AG04449 (cell line): Measurements from ENCODE around the gene FIG4.
"Not testable (repeated sequence)": the region's sequence is repeated elsewhere in the genome, so short reads cannot be mapped to it uniquely, and the experiment has no call there.

ENCODE experiments used
- CTCF ChIA-PET: fragments of 350-600 bp; formaldehyde crosslinking; extraction: SDS; loops from one replicate; lab custom pipeline; 2021; ENCODE audit warnings: antibody characterized with exemption; lab: Yijun Ruan, JAX
- POLR2A ChIA-PET: fragments of 400-600, 350-600 bp; formaldehyde crosslinking; extraction: SDS; loops from one replicate; lab custom pipeline; 2020; ENCODE audit warnings: antibody characterized with exemption, inconsistent platforms; lab: Yijun Ruan, JAX
- DNase-seq: peaks from one replicate; pipeline ENCODE4 v3.0.0-alpha.2; 2010; ENCODE audit warnings: low read depth, low spot score
- H3K4me3 ChIP-seq: 2 replicates; pipeline ENCODE4 v1.5.1; 2011; ENCODE audit warnings: low read depth, mild to moderate bottlenecking, control low read depth, low read length
- CTCF ChIP-seq: IDR thresholded peaks from one replicate; pipeline ENCODE4 v1.5.1; 2011; ENCODE audit warnings: mild to moderate bottlenecking, moderate library complexity, low read length, control low read depth, inconsistent platforms; ENCODE audit not compliant: insufficient read depth; ENCODE audit errors: missing control alignments

Gene FIG4

GRCh38 chr6:109767961-109768360, 76.9 kb downstream of the FIG4 start:
- no peak overlapping the region for H3K4me3 ChIP-seq
- no peak for DNase-seq
- POLR2A ChIA-PET = interaction anchor here (0.6 kb wide), 1 partner anchor 11 kb away, joined by 3 read pairs; no protein-coding TSS in a partner anchor
- no peak for TF ChIP-seq CTCF
- CTCF ChIA-PET = interaction anchor here (1.0 to 1.1 kb wide), 2 partner anchors 15 to 64 kb away, joined by 3 read pairs; no protein-coding TSS in a partner anchor

GRCh38 chr6:109768485-109768884, 77.4 kb downstream of the FIG4 start:
- no peak for DNase-seq
- ChIA-PET CTCF (interaction anchor here (1.0 to 1.1 kb wide), 2 partner anchors 15 to 65 kb away, joined by 3 read pairs; no protein-coding TSS in a partner anchor), POLR2A (interaction anchor here (0.6 kb wide), 1 partner anchor 10 kb away, joined by 3 read pairs; no protein-coding TSS in a partner anchor)
- TF ChIP-seq CTCF = no peak
- no peak overlapping the region for H3K4me3 ChIP-seq

- POLR2A ChIA-PET = no interaction called here
- DNase-seq = no peak
Observed at GRCh38 chr6:109769213-109769612, 78.1 kb downstream of the FIG4 start.

GRCh38 chr6:109770047-109770446, 79.0 kb downstream of the FIG4 start:
- ChIA-PET CTCF (interaction anchor here (0.9 kb wide), 1 partner anchor 268 kb away, joined by 3 read pairs; no protein-coding TSS in a partner anchor), POLR2A (no interaction called here)
- no peak for DNase-seq
- TF ChIP-seq CTCF = no peak
- no peak overlapping the region for H3K4me3 ChIP-seq

More at GRCh38 chr6:109769213-109769612, 78.1 kb downstream of the FIG4 start:
- TF ChIP-seq CTCF = no peak
- CTCF ChIA-PET = no interaction called here
- no peak overlapping the region for H3K4me3 ChIP-seq

- POLR2A ChIA-PET = no interaction called here
- no peak overlapping the region for H3K4me3 ChIP-seq
- CTCF ChIA-PET = no interaction called here
- DNase-seq = no peak
- TF ChIP-seq CTCF = no peak
Observed at GRCh38 chr6:109770779-109771178, 79.7 kb downstream of the FIG4 start.

- H3K4me3 ChIP-seq, POLR2A ChIA-PET, DNase-seq: not testable (repeated sequence)
- CTCF ChIA-PET = interaction anchor here (0.7 to 2.0 kb wide), 5 partner anchors 11 to 268 kb away, joined by 3 to 10 read pairs (median 4); no protein-coding TSS in a partner anchor
Observed at GRCh38 chr6:109771939-109772755, 81.1 kb downstream of the FIG4 start.
